ENCODE measurements around the gene ROPN1L.

The ROPN1L gene

DNA sequence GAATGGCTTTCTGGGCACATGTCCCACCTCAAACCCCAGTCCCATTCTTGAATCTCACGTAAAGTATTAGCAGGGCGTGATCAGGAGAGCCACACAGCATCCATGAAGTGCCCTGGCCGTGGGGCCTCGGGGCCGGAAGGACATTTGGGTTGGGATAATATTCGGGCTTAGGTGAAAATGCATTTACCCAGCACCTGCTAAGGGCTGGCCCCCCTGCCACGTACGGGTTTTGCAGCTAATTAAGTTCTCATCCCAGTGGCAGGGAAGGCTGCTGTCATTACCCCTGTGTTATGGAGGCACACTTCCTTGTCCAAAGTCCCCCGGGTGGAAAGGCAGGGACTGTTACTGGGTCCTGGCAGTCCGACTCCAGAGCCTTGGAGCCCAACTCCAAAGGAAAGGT is 29.0 kb downstream of the ROPN1L start:
- H3K27me3 ChIP-seq (ENCODE audit: control insufficient read depth in 1 of 2, insufficient read depth in 2 of 2, low read length in 2 of 2) = no peaks in the 10 kb centered on the region
- H3K9me3 ChIP-seq (ENCODE audit: low read length) = no peaks in the 10 kb centered on the region
- H3K27ac ChIP-seq (ENCODE audit: low read depth, low read length) = no peak overlapping the region
- H3K36me3 ChIP-seq (ENCODE audit: insufficient read depth, low read length) = no peaks in the 10 kb centered on the region
- H3K4me3 ChIP-seq (ENCODE audit: low read depth in 1 of 2, low read length in 2 of 2) = no peak overlapping the region
- H3K9ac ChIP-seq (ENCODE audit: low read length) = no peak overlapping the region
- no peaks in the 10 kb centered on the region for H3K4me1 ChIP-seq (ENCODE audit: insufficient read depth, low read length)

GRCh38 chr5:10471677-10472076 is 30.0 kb downstream of the ROPN1L start:
- no peaks in the 10 kb centered on the region for H3K4me1 ChIP-seq (ENCODE audit: insufficient read depth, low read length)

GRCh38 chr5:10474521-10475075 is 32.9 kb downstream of the ROPN1L start:
- Histone ChIP-seq H3K4me3 (ENCODE audit: low read depth in 1 of 2, low read length in 2 of 2) (no peak overlapping the region), H3K27me3 (ENCODE audit: control insufficient read depth in 1 of 2, insufficient read depth in 2 of 2, low read length in 2 of 2) (no peaks in the 10 kb centered on the region), H3K9me3 (ENCODE audit: low read length) (no peaks in the 10 kb centered on the region), H3K27ac (ENCODE audit: low read depth, low read length) (no peak overlapping the region), H3K4me1 (ENCODE audit: insufficient read depth, low read length) (no peaks in the 10 kb centered on the region), H3K36me3 (ENCODE audit: insufficient read depth, low read length) (no peaks in the 10 kb centered on the region), H3K9ac (ENCODE audit: low read length) (no peak overlapping the region)

More at GRCh38 chr5:10471677-10472076, 30.0 kb downstream of the ROPN1L start:
- H3K36me3 ChIP-seq (ENCODE audit: insufficient read depth, low read length) = no peaks in the 10 kb centered on the region
- no peak overlapping the region for H3K4me3 ChIP-seq (ENCODE audit: low read depth in 1 of 2, low read length in 2 of 2)
- no peaks in the 10 kb centered on the region for H3K9me3 ChIP-seq (ENCODE audit: low read length)
- H3K9ac ChIP-seq (ENCODE audit: low read length) = no peak overlapping the region
- H3K27me3 ChIP-seq (ENCODE audit: control insufficient read depth in 1 of 2, insufficient read depth in 2 of 2, low read length in 2 of 2) = no peaks in the 10 kb centered on the region
- H3K27ac ChIP-seq (ENCODE audit: low read depth, low read length) = no peak overlapping the region

GRCh38 chr5:10475931-10476676 is 34.4 kb downstream of the ROPN1L start:
- H3K9me3 ChIP-seq (ENCODE audit: low read length) = no peaks in the 10 kb centered on the region
- H3K4me3 ChIP-seq (ENCODE audit: low read depth in 1 of 2, low read length in 2 of 2) = no peak overlapping the region
- H3K27me3 ChIP-seq (ENCODE audit: control insufficient read depth in 1 of 2, insufficient read depth in 2 of 2, low read length in 2 of 2) = no peaks in the 10 kb centered on the region
- H3K36me3 ChIP-seq (ENCODE audit: insufficient read depth, low read length) = no peaks in the 10 kb centered on the region
- H3K9ac ChIP-seq (ENCODE audit: low read length) = no peak overlapping the region
- no peak overlapping the region for H3K27ac ChIP-seq (ENCODE audit: low read depth, low read length)
- no peaks in the 10 kb centered on the region for H3K4me1 ChIP-seq (ENCODE audit: insufficient read depth, low read length)

DNA sequence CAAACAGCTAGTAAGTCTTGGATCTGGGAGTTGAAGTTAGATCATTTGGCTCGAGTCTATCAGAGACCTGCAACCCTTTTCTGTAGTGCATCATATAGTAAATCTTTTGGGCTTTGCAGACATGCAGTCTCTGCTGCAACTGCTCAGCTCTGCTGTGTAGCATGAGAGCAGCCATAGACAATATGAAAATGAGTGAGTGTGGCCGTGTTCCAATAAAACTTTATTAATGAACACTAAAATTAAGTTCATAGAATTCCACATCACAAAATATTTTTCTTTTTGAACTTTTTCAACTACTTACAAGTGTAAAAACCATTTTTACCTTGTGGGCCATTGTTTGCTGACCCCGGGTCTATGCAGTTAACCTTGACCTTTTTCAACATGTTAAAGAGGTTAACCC is 35.2 kb downstream of the ROPN1L start:
- no peaks in the 10 kb centered on the region for H3K4me1 ChIP-seq (ENCODE audit: insufficient read depth, low read length)
- no peak overlapping the region for H3K4me3 ChIP-seq (ENCODE audit: low read depth in 1 of 2, low read length in 2 of 2)
- no peaks in the 10 kb centered on the region for H3K27me3 ChIP-seq (ENCODE audit: control insufficient read depth in 1 of 2, insufficient read depth in 2 of 2, low read length in 2 of 2)
- H3K27ac ChIP-seq (ENCODE audit: low read depth, low read length) = no peak overlapping the region
- no peak overlapping the region for H3K9ac ChIP-seq (ENCODE audit: low read length)
- H3K9me3 ChIP-seq (ENCODE audit: low read length) = no peaks in the 10 kb centered on the region
- no peaks in the 10 kb centered on the region for H3K36me3 ChIP-seq (ENCODE audit: insufficient read depth, low read length)

- H3K4me1 ChIP-seq (ENCODE audit: insufficient read depth, low read length) = no peaks in the 10 kb centered on the region
- no peak overlapping the region for H3K4me3 ChIP-seq (ENCODE audit: low read depth in 1 of 2, low read length in 2 of 2)
- H3K27ac ChIP-seq (ENCODE audit: low read depth, low read length) = no peak overlapping the region
- H3K27me3 ChIP-seq (ENCODE audit: control insufficient read depth in 1 of 2, insufficient read depth in 2 of 2, low read length in 2 of 2) = no peaks in the 10 kb centered on the region
- no peak overlapping the region for H3K9ac ChIP-seq (ENCODE audit: low read length)
- no peaks in the 10 kb centered on the region for H3K9me3 ChIP-seq (ENCODE audit: low read length)
- H3K36me3 ChIP-seq (ENCODE audit: insufficient read depth, low read length) = no peaks in the 10 kb centered on the region
Measured at GRCh38 chr5:10477943-10478342, 36.3 kb downstream of the ROPN1L start.

- no peaks in the 10 kb centered on the region for H3K4me1 ChIP-seq (ENCODE audit: insufficient read depth, low read length)
- no peaks in the 10 kb centered on the region for H3K36me3 ChIP-seq (ENCODE audit: insufficient read depth, low read length)
- H3K9ac ChIP-seq (ENCODE audit: low read length) = no peak overlapping the region
- H3K9me3 ChIP-seq (ENCODE audit: low read length) = no peaks in the 10 kb centered on the region
- H3K4me3 ChIP-seq (ENCODE audit: low read depth in 1 of 2, low read length in 2 of 2) = no peak overlapping the region
- H3K27me3 ChIP-seq (ENCODE audit: control insufficient read depth in 1 of 2, insufficient read depth in 2 of 2, low read length in 2 of 2) = no peaks in the 10 kb centered on the region
- H3K27ac ChIP-seq (ENCODE audit: low read depth, low read length) = no peak overlapping the region
Measured at GRCh38 chr5:10478436-10478835, 36.8 kb downstream of the ROPN1L start.

GRCh38 chr5:10479154-10479721 is 37.6 kb downstream of the ROPN1L start:
- no peak overlapping the region for H3K27ac ChIP-seq (ENCODE audit: low read depth, low read length)
- no peaks in the 10 kb centered on the region for H3K27me3 ChIP-seq (ENCODE audit: control insufficient read depth in 1 of 2, insufficient read depth in 2 of 2, low read length in 2 of 2)
- H3K9ac ChIP-seq (ENCODE audit: low read length) = no peak overlapping the region
- H3K9me3 ChIP-seq (ENCODE audit: low read length) = no peaks in the 10 kb centered on the region
- H3K4me3 ChIP-seq (ENCODE audit: low read depth in 1 of 2, low read length in 2 of 2) = no peak overlapping the region
- no peaks in the 10 kb centered on the region for H3K4me1 ChIP-seq (ENCODE audit: insufficient read depth, low read length)
- H3K36me3 ChIP-seq (ENCODE audit: insufficient read depth, low read length) = no peaks in the 10 kb centered on the region

- H3K4me1 ChIP-seq (ENCODE audit: insufficient read depth, low read length) = no peaks in the 10 kb centered on the region
- no peak overlapping the region for H3K4me3 ChIP-seq (ENCODE audit: low read depth in 1 of 2, low read length in 2 of 2)
- H3K27ac ChIP-seq (ENCODE audit: low read depth, low read length) = no peak overlapping the region
- no peak overlapping the region for H3K9ac ChIP-seq (ENCODE audit: low read length)
- H3K9me3 ChIP-seq (ENCODE audit: low read length) = no peaks in the 10 kb centered on the region
- H3K27me3 ChIP-seq (ENCODE audit: control insufficient read depth in 1 of 2, insufficient read depth in 2 of 2, low read length in 2 of 2) = no peaks in the 10 kb centered on the region
- H3K36me3 ChIP-seq (ENCODE audit: insufficient read depth, low read length) = no peaks in the 10 kb centered on the region
Measured at GRCh38 chr5:10480237-10480985, 38.7 kb downstream of the ROPN1L start.

DNA sequence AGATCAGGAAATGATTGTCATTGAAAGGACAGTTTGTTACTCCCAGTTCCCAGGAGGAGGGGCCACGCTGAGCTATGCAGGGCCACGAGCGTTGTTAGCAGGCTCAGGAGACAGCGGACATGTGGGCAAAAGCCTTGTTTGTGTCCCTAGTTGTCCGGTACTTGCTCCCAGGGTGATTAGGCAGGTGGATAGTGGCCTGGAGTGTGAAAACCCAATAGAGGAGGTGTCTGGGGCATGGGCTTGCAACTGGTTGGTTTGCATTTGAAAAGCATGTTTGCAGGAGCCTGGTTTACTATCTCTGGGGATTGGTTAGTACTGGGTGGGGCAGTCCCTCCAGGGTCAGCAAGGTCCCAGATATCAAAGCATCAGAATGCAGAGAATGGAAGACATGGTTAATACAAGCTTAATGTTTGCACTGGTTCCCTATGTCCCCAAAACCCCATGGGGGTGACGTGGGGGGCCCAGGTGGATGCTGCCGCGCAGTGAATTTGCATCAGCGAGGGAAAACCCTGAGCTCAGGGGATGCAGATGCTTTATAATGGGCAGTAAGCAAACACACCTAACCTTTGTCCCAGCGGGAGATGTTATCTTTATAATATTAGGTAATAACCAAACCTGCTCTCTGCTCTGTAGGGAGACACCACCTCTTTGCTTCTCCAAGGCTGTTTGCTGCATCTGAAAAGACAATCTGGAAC is 39.7 kb downstream of the ROPN1L start:
- Histone ChIP-seq H3K4me1 (ENCODE audit: insufficient read depth, low read length) (no peaks in the 10 kb centered on the region), H3K36me3 (ENCODE audit: insufficient read depth, low read length) (no peaks in the 10 kb centered on the region), H3K4me3 (ENCODE audit: low read depth in 1 of 2, low read length in 2 of 2) (no peak overlapping the region), H3K27me3 (ENCODE audit: control insufficient read depth in 1 of 2, insufficient read depth in 2 of 2, low read length in 2 of 2) (no peaks in the 10 kb centered on the region), H3K27ac (ENCODE audit: low read depth, low read length) (no peak overlapping the region), H3K9ac (ENCODE audit: low read length) (no peak overlapping the region), H3K9me3 (ENCODE audit: low read length) (no peaks in the 10 kb centered on the region)

All from muscle layer of colon (tissue), 2 donors.